Measurements from ENCODE around the gene SND1.
"Not testable (repeated sequence)": the region's sequence is repeated elsewhere in the genome, so short reads cannot be mapped to it uniquely, and the experiment has no call there.

Gene SND1

GRCh38 chr7:127895814-127896280 lies 243.9 kb downstream of the SND1 start:
- no peak for DNase-seq

DNA sequence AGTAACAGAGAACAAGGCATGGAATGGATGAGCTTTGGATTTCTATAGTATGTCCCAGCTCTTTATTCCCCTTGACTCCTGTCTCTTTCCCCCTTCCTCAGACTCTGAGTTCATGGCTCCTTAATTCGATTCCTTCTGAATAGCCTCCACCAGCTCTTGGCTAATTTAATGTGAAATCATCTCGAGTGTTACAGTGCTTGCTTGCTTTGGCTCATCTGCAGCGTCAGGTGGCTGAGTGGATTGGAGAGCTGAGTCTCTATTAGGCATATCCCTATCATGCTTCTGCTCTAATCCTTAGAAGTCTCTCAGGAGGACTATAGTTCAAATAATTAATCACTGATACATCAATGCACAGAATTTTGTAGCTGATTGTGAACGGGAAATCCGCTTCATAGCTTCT lies 244.7 kb downstream of the SND1 start:
- DNase-seq = no peak

DNA sequence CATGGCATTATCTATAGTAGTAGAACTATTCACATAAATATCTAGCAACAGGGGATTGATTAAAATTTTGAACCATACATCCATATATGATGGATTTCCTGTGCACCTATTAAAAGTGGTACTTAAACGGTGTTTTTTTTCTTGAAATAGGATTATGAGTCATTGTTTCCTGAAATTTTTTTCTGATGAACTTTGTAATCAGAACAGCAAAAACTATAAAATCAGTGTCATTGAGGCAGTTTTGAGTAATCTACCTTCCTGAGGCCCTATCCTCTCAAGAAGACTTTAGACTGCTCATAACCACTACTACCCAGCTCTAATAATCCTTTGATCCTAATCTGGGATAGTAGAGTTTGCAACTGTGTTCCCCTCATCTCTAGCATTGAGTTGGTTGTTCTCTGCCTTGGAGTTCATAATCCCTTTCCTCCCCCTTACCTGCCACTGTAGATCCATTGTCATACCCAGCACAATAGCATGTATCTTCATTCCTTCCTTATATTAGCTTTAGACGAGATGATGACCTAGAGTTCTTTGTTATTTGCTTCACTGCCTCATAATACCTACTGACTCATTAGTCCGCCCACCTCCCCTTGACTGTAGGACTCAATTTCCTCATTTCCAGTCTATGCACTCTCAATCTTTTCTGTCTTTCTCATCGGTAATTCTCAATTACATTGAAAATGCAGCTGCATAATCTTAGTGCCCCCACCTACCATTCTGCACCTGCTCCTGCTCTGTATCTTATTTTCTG lies 245.9 kb downstream of the SND1 start:
- DNase-seq = no peak

DNA sequence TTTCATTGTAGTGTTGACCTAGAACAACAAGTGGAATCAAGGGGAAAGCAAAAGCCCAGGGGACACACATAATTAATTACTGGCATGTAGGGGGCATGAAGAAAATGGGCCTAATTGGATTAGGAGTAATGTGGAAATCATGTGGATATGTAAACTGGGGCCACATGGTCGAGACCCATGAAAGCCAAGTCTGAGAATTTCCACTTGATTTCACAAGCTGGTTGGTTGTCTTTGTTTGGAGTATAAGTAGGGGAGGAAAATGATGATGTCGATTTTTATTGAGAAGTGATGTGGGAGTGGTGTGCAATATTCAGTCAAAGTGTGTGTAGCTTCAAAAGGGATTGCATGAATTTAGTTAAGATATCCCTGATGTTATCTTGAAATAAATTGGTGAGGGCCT lies 247.4 kb downstream of the SND1 start:
- no peak for DNase-seq

DNA sequence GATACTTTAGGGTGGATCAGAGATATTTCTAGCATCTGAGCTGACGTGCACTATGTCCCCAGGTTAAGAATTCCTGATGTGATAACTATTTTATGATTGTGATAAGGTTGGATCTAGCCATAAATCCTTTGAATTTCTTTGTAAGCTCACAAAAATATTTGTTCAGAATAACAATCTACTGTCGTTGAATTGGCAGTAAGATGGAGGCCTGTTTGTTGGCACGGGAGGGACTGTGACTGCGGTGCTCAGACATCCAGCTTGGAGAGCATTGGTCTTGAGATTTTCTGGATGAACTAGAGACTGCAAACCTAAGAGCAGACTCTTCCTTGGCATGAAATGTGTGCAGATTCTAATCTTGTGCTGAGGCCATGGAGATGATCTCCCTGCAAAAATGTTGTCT lies 248.1 kb downstream of the SND1 start:
- DNase-seq = no peak

DNA sequence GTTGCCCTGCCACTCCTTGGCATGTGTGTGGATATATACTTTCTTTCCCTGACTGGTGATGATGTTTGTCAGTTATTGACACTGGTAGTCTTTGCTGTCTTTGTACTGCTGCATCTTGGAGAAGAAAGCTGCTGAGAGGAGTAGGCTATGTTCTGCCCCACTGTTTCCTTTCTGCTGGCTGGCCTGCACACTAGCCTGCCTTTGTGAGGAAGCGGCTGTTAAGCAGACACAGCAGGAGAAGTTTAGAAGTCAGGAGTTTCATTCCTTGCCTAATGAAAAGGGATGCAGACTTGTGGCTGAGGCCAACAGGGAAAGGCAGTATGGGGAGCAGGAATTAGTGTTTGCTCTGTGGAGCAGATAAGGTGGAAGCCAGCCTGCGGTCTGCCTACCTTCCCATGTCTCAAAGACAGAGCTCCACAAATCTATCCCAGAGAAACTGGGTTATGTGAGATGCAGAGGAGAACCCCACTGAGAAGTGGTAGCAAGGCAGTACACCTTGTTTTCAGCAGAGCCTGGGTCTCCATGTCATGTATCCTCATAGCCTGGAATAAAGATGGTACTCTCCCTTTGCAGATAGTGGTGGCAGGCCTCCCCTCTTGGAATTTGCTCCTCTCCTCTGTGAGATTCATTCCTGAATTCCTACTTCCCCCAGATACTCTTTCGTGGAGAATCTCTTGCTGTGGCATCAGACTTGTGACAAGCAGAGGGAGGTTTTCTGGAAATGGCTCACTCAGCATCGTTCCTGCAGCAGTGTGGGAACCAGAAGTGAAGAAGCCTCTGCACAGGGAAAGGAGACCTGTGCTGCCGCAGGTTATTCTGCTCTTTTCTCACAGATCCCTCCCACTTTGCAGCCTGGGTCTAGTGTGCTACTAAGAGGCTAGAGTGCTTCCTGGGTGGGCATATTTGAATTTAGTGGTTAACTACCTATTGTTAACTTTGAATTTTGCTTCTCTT lies 249.0 kb downstream of the SND1 start:
- no peak for DNase-seq

- DNase-seq = no peak
Measured at GRCh38 chr7:127901895-127902703, 250.1 kb downstream of the SND1 start.

- not testable (repeated sequence) for DNase-seq
Measured at GRCh38 chr7:127902753-127903152, 250.8 kb downstream of the SND1 start.

GRCh38 chr7:127903892-127904669 lies 252.1 kb downstream of the SND1 start:
- DNase-seq = no peak

DNA sequence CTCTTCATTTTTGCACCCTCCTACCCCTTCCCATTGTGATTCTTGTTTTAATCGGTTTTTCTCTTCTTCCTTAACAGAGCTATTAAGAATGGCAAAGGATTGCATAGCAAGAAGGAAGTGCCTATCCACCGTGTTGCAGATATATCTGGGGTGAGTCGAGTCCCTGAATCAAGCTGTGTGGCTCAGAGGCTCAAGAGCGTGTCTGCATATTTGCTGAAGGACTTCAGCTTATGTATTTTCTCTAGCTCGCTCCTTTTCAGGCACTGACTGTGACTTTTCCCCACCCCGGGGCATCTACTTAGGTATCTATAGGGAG lies 252.6 kb downstream of the SND1 start:
- no peak for DNase-seq

DNA sequence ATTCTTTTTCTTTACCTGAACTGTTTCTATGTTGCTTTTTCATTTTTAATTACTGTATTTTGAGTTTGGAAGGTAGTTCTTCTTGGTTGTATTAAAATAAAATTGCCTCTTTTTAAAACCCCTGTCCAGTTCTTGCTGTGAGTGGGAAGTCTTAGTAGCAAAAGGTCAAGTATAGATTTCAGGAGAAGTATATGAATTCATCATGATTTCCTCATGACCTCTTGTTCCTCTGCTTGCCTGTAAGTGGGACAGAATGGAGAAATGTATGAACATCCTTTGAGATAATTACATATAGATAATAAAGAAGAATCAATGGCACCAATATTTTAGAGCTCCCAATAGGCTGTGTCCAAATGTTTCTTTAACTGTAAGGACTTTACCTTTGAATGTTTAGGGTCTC lies 253.0 kb downstream of the SND1 start:
- DNase-seq = no peak

GRCh38 chr7:127905491-127906330 lies 253.7 kb downstream of the SND1 start:
- DNase-seq = no peak

GRCh38 chr7:127907110-127908040 lies 255.4 kb downstream of the SND1 start:
- DNase-seq = no peak

GRCh38 chr7:127908430-127909258 lies 256.6 kb downstream of the SND1 start:
- no peak for DNase-seq

GRCh38 chr7:127909424-127910152 lies 257.6 kb downstream of the SND1 start:
- no peak for DNase-seq

GRCh38 chr7:127910670-127911069 lies 258.7 kb downstream of the SND1 start:
- DNase-seq = no peak

- no peak for DNase-seq
Measured at GRCh38 chr7:127911968-127912511, 260.0 kb downstream of the SND1 start.

- no peak for DNase-seq
Measured at GRCh38 chr7:127912901-127913300, 260.9 kb downstream of the SND1 start.
